Activated T-helper 1 cell treated with anti-CD3 and anti-CD28 coated beads, Interleukin-12 subunit alpha, Interleukin-12 subunit beta, Interleukin-2, Interleukin-4 antibody, amounts not matched to agents 30 ng/mL and 10 ng/mL and 1 ng/mL, durations not matched to agents 14 hours and 24 hours and 36 hours (primary cell): ENCODE results near the gene CSNK1D. TPM values are rescaled to one million over a fixed set of nuclear protein-coding genes. Genes with fewer than 3 reads are reported as not detected.

Experiments used
- DNase-seq: peaks from one replicate; pipeline ENCODE4 v3.0.0; 2021; ENCODE audit warnings: low spot score
- H3K27ac Mint-ChIP-seq: one replicate; pipeline ENCODE4 v1.8.0; 2021; ENCODE audit warnings: mild to moderate bottlenecking, mixed read lengths
- H3K27me3 Mint-ChIP-seq: one replicate; pipeline ENCODE4 v1.8.0; 2022; ENCODE audit warnings: mild to moderate bottlenecking, moderate library complexity, mixed read lengths; ENCODE audit not compliant: insufficient read depth
- H3K36me3 Mint-ChIP-seq: one replicate; pipeline ENCODE4 v1.8.0; 2021; ENCODE audit warnings: low read depth, mixed read lengths
- H3K4me1 Mint-ChIP-seq: one replicate; pipeline ENCODE4 v1.8.0; 2021; ENCODE audit warnings: low read depth, mixed read lengths
- H3K4me3 Mint-ChIP-seq: one replicate; pipeline ENCODE4 v1.8.0; 2021; ENCODE audit warnings: mild to moderate bottlenecking, moderate library complexity, mixed read lengths
- H3K9me3 Mint-ChIP-seq: one replicate; pipeline ENCODE4 v1.8.0; 2021; ENCODE audit warnings: mixed read lengths
- intact Hi-C: fragments of 100-400 bp; cut with micrococcal nuclease; formaldehyde crosslinking; loops from one replicate; pipeline ENCODE4 v1.15.1; 2024
- total RNA-seq: library from RNA; stranded (reverse); gene quantifications from 2 replicates; pipeline ENCODE4 v1.2.3, GENCODE V29; 2022

Gene CSNK1D
- total RNA-seq, result 154 and 161 TPM in 2 replicates

GRCh38 chr17:82273327-82274133, at the start of gene CSNK1D:
Gene CSNK1D (minus strand): TSS chr17:82273700. CDS start chr17:82273381, 319 bp downstream.
- Mint-ChIP-seq H3K4me1 (peaks cover 39% of the 10 kb centered on the region), H3K27me3 (peaks cover 2% of the 10 kb centered on the region), H3K9me3 (no peaks in the 10 kb centered on the region), H3K36me3 (peaks cover 29% of the 10 kb centered on the region), H3K27ac (peak within 1 kb of the TSS; percentile 99), H3K4me3 (peak within 1 kb of the TSS; percentile 94)
- intact Hi-C loops, result loop anchor here (1.0 to 5.0 kb wide), 6 partner anchors 19 to 425 kb away; partner anchors contain the start of genes CD7, HEXD, OGFOD3 and RAB40B
- peak; percentile 85 for DNase-seq

GRCh38 chr17:82322526-82323453, 49.3 kb upstream of the CSNK1D start:
- H3K4me3 Mint-ChIP-seq, result peak overlapping the region; percentile 94
- H3K9me3 Mint-ChIP-seq, result no peaks in the 10 kb centered on the region
- intact Hi-C loops, result no loop called here
- peak overlapping the region; percentile 81 for H3K27ac Mint-ChIP-seq
- H3K36me3 Mint-ChIP-seq, result peaks cover 10% of the 10 kb centered on the region
- no peaks in the 10 kb centered on the region for H3K27me3 Mint-ChIP-seq
- peaks cover 13% of the 10 kb centered on the region for H3K4me1 Mint-ChIP-seq
- DNase-seq, result no peak

- intact Hi-C loops, result loop anchor here (1.0 kb wide), 5 partner anchors 16 to 116 kb away; no protein-coding TSS in a partner anchor
- Mint-ChIP-seq H3K36me3 (peaks cover 10% of the 10 kb centered on the region), H3K9me3 (no peaks in the 10 kb centered on the region), H3K4me1 (peaks cover 18% of the 10 kb centered on the region), H3K27ac (peak overlapping the region; percentile 81), H3K4me3 (peak overlapping the region; percentile 94), H3K27me3 (no peaks in the 10 kb centered on the region)
- no peak for DNase-seq
Observed at GRCh38 chr17:82321947-82322466, 48.5 kb upstream of the CSNK1D start.

- peak overlapping the region; percentile 99 for H3K27ac Mint-ChIP-seq
- H3K4me3 Mint-ChIP-seq, result peak overlapping the region; percentile 94
- peak; percentile 71 for DNase-seq
- H3K4me1 Mint-ChIP-seq, result peaks cover 18% of the 10 kb centered on the region
- intact Hi-C loops, result loop anchor here (1.0 kb wide), 5 partner anchors 15 to 115 kb away; no protein-coding TSS in a partner anchor
- no peaks in the 10 kb centered on the region for H3K9me3 Mint-ChIP-seq
- H3K36me3 Mint-ChIP-seq, result peaks cover 11% of the 10 kb centered on the region
- no peaks in the 10 kb centered on the region for H3K27me3 Mint-ChIP-seq
Observed at GRCh38 chr17:82320956-82321927, 47.7 kb upstream of the CSNK1D start.

GRCh38 chr17:82320140-82320840, 46.8 kb upstream of the CSNK1D start:
- peak overlapping the region; percentile 99 for H3K27ac Mint-ChIP-seq
- H3K4me3 Mint-ChIP-seq, result peak overlapping the region; percentile 51
- DNase-seq, result no peak
- intact Hi-C loops, result no loop called here
- peaks cover 19% of the 10 kb centered on the region for H3K36me3 Mint-ChIP-seq
- H3K27me3 Mint-ChIP-seq, result no peaks in the 10 kb centered on the region
- peaks cover 18% of the 10 kb centered on the region for H3K4me1 Mint-ChIP-seq
- no peaks in the 10 kb centered on the region for H3K9me3 Mint-ChIP-seq

GRCh38 chr17:82319619-82320062, 46.1 kb upstream of the CSNK1D start:
- no peak for DNase-seq
- Mint-ChIP-seq H3K4me3 (no peak overlapping the region), H3K27ac (peak overlapping the region; percentile 99), H3K27me3 (no peaks in the 10 kb centered on the region), H3K9me3 (no peaks in the 10 kb centered on the region), H3K36me3 (peaks cover 15% of the 10 kb centered on the region), H3K4me1 (peaks cover 13% of the 10 kb centered on the region)
- intact Hi-C loops, result no loop called here

GRCh38 chr17:82318772-82319606, 45.5 kb upstream of the CSNK1D start:
- intact Hi-C loops, result no loop called here
- Mint-ChIP-seq H3K36me3 (peaks cover 17% of the 10 kb centered on the region), H3K27me3 (no peaks in the 10 kb centered on the region), H3K4me1 (peaks cover 10% of the 10 kb centered on the region), H3K9me3 (no peaks in the 10 kb centered on the region), H3K4me3 (no peak overlapping the region), H3K27ac (no peak overlapping the region)
- DNase-seq, result no peak

- Mint-ChIP-seq H3K4me1 (peaks cover 10% of the 10 kb centered on the region), H3K27me3 (no peaks in the 10 kb centered on the region), H3K4me3 (no peak overlapping the region), H3K9me3 (no peaks in the 10 kb centered on the region), H3K27ac (no peak overlapping the region), H3K36me3 (peaks cover 22% of the 10 kb centered on the region)
- no peak for DNase-seq
- intact Hi-C loops, result no loop called here
Observed at GRCh38 chr17:82318169-82318498, 44.6 kb upstream of the CSNK1D start.

- no peaks in the 10 kb centered on the region for H3K9me3 Mint-ChIP-seq
- peak within 1 kb of the TSS; percentile 97 for H3K4me3 Mint-ChIP-seq
- intact Hi-C loops, result loop anchor here (1.0 to 2.0 kb wide), 3 partner anchors 11 to 45 kb away; partner anchors contain the start of gene CSNK1D
- H3K27ac Mint-ChIP-seq, result no peak within 1 kb of the TSS
- peak; percentile 69 for DNase-seq
- H3K4me1 Mint-ChIP-seq, result peaks cover 10% of the 10 kb centered on the region
- H3K27me3 Mint-ChIP-seq, result no peaks in the 10 kb centered on the region
- peaks cover 22% of the 10 kb centered on the region for H3K36me3 Mint-ChIP-seq
Observed at GRCh38 chr17:82317394-82318168, 44.1 kb upstream of the CSNK1D start, which contains the start of gene CD7. Gene CD7 (minus strand): TSS chr17:82317608. CDS start chr17:82317495, 113 bp downstream.

- Mint-ChIP-seq H3K36me3 (peaks cover 22% of the 10 kb centered on the region), H3K4me1 (peaks cover 10% of the 10 kb centered on the region), H3K4me3 (peak overlapping the region; percentile 97), H3K9me3 (no peaks in the 10 kb centered on the region), H3K27ac (no peak overlapping the region), H3K27me3 (no peaks in the 10 kb centered on the region)
- no peak for DNase-seq
- intact Hi-C loops, result loop anchor here (1.0 to 2.0 kb wide), 3 partner anchors 11 to 44 kb away; partner anchors contain the start of gene CSNK1D
Observed at GRCh38 chr17:82316651-82317393, 43.3 kb upstream of the CSNK1D start.
